Measurements from ENCODE around the gene RCCD1.

Gene RCCD1

DNA sequence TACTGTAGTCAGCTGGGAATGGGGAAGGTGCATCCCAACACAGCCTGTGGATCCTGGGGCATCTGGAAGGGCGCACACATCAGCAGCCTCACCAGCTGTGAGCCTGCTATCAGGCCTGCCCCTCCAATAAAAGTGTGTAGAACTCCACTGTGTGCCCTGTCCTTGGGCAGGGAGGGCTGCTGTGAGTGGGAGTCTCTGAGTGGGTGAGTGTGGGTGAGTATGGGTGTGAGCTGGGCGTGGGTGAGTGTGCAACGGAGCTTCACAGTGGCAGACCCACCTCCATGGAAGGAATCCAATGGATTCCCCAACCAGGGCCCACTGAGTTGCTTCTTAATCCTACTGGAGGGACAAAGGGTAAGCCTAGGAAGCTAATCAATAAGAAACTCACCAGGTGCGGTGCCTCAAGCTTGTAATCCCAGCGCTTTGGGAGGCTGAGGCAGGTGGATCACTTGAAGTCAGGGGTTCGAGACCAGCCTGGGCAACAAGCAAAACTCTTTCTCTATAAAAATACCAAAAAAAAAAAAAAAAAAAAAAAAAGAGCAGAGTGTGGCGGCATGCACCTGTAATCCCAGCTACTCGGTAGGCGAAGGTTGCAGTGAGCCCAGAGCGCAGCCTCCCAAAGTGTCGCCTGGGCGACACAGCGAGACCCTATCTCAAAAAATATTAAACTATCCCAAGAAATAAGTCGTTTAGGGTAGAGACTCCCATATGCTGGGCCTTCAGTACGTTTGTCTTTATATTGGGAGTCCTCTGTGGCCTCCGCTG lies 555 bp upstream of the RCCD1 start:
- peaks cover 50% of the 10 kb centered on the region for H3K36me3 ChIP-seq
- H3K27me3 ChIP-seq, result no peaks in the 10 kb centered on the region
- TF ChIP-seq, protein P1, sequence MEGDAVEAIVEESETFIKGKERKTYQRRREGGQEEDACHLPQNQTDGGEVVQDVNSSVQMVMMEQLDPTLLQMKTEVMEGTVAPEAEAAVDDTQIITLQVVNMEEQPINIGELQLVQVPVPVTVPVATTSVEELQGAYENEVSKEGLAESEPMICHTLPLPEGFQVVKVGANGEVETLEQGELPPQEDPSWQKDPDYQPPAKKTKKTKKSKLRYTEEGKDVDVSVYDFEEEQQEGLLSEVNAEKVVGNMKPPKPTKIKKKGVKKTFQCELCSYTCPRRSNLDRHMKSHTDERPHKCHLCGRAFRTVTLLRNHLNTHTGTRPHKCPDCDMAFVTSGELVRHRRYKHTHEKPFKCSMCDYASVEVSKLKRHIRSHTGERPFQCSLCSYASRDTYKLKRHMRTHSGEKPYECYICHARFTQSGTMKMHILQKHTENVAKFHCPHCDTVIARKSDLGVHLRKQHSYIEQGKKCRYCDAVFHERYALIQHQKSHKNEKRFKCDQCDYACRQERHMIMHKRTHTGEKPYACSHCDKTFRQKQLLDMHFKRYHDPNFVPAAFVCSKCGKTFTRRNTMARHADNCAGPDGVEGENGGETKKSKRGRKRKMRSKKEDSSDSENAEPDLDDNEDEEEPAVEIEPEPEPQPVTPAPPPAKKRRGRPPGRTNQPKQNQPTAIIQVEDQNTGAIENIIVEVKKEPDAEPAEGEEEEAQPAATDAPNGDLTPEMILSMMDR (IDR thresholded peaks at IDR 0.05), result no peak
- peaks cover 23 to 30% of the 10 kb centered on the region in 2 experiments for H3K4me1 ChIP-seq (ENCODE audit: control insufficient read depth in 1 of 2, insufficient read depth in 1 of 2, low read depth in 1 of 2, low read length in 1 of 2)
- peak overlapping the region; percentile 95 to 96 for H3K4me3 ChIP-seq (ENCODE audit: low read depth in 1 of 2, low read length in 1 of 2)
- H3K9me3 ChIP-seq, result no peaks in the 10 kb centered on the region
- H3K27ac ChIP-seq, result peak overlapping the region; percentile 57

GRCh38 chr15:90955624-90956273 lies 1.1 kb downstream of the RCCD1 start:
- peaks cover 45% of the 10 kb centered on the region for H3K36me3 ChIP-seq
- H3K4me1 ChIP-seq (ENCODE audit: control insufficient read depth in 1 of 2, insufficient read depth in 1 of 2, low read depth in 1 of 2, low read length in 1 of 2), result peaks cover 23 to 30% of the 10 kb centered on the region in 2 experiments
- TF ChIP-seq, protein P1 (IDR thresholded peaks at IDR 0.05), result no peak
- no peaks in the 10 kb centered on the region for H3K27me3 ChIP-seq
- peak overlapping the region in 1 of 2 experiments; percentile 96 for H3K4me3 ChIP-seq (ENCODE audit: low read depth in 1 of 2, low read length in 1 of 2)
- H3K27ac ChIP-seq, result no peak overlapping the region
- no peaks in the 10 kb centered on the region for H3K9me3 ChIP-seq

DNA sequence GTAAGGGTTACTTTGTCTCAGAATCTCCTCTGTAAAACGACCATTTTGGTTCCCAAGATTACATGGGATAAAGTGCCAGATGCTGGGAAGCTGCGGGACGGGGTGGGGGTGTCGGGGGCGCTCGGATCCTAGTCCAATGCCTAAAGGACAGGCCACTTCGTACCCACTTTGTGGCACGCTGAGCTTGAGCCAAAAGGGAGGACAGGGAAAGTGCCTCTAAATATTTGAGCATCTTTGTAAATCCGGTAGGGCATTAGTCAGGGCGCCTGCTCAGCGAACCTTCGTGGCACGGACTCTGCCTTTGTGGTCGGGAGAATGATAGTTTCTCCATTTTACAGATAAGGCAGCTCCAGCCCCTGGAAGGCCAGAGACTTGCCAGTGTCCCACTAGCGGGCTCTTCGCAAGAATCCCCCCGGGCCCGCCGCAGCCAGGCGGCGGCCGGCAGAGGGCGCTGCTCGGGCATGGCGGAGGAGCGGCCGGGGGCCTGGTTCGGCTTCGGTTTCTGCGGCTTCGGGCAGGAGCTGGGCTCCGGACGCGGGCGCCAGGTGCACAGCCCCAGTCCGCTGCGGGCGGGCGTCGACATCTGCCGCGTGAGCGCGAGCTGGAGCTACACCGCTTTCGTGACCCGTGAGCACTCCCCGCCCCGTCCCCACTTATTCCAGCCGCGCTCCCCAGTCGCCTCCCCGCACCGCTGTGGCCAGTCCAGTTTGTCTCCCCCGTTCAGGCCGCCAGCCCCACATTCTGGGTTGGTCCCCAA lies 1.8 kb downstream of the RCCD1 start:
- TF ChIP-seq, protein P1 (IDR thresholded peaks at IDR 0.05), result peak; percentile 84
- peak overlapping the region; percentile 39 to 60 for H3K4me3 ChIP-seq (ENCODE audit: low read depth in 1 of 2, low read length in 1 of 2)
- peaks cover 23 to 30% of the 10 kb centered on the region in 2 experiments for H3K4me1 ChIP-seq (ENCODE audit: control insufficient read depth in 1 of 2, insufficient read depth in 1 of 2, low read depth in 1 of 2, low read length in 1 of 2)
- no peak overlapping the region for H3K27ac ChIP-seq
- H3K36me3 ChIP-seq, result peaks cover 45% of the 10 kb centered on the region
- H3K27me3 ChIP-seq, result no peaks in the 10 kb centered on the region
- H3K9me3 ChIP-seq, result no peaks in the 10 kb centered on the region

GRCh38 chr15:90957031-90957790 lies 2.5 kb downstream of the RCCD1 start:
- Histone ChIP-seq H3K4me3 (ENCODE audit: low read depth in 1 of 2, low read length in 1 of 2) (peak overlapping the region; percentile 39 to 60), H3K9me3 (no peaks in the 10 kb centered on the region), H3K27me3 (no peaks in the 10 kb centered on the region), H3K27ac (no peak overlapping the region), H3K4me1 (ENCODE audit: control insufficient read depth in 1 of 2, insufficient read depth in 1 of 2, low read depth in 1 of 2, low read length in 1 of 2) (peaks cover 23 to 30% of the 10 kb centered on the region in 2 experiments), H3K36me3 (peaks cover 43% of the 10 kb centered on the region)
- TF ChIP-seq, protein P1 (IDR thresholded peaks at IDR 0.05), result no peak

GRCh38 chr15:90957791-90958190 lies 3.1 kb downstream of the RCCD1 start:
- Histone ChIP-seq H3K9me3 (no peaks in the 10 kb centered on the region), H3K36me3 (peaks cover 40% of the 10 kb centered on the region), H3K27me3 (no peaks in the 10 kb centered on the region), H3K4me1 (ENCODE audit: control insufficient read depth in 1 of 2, insufficient read depth in 1 of 2, low read depth in 1 of 2, low read length in 1 of 2) (peaks cover 23 to 30% of the 10 kb centered on the region in 2 experiments), H3K27ac (no peak overlapping the region), H3K4me3 (ENCODE audit: low read depth in 1 of 2, low read length in 1 of 2) (no peak overlapping the region)
- TF ChIP-seq, protein P1 (IDR thresholded peaks at IDR 0.05), result no peak

All from neutrophil (primary cell).